Panc1 (cell line): Measurements from ENCODE around the gene KRT15.

Experiments
- CTCF ChIP-seq: fragments of 450-650 bp; IDR thresholded peaks from 2 replicates; pipeline ENCODE4 v1.5.1; 2017; ENCODE audit warnings: mild to moderate bottlenecking
- POLR2AphosphoS5 ChIP-seq: IDR thresholded peaks from 2 replicates; pipeline ENCODE4 v1.6.1; 2012; ENCODE audit warnings: mild to moderate bottlenecking, low read depth, low read length, moderate library complexity
- REST ChIP-seq, 2 experiments: IDR thresholded peaks; 2 replicates each; pipeline ENCODE4 v1.6.1; 2011 to 2012; ENCODE audit warnings: low read depth in 2 of 2, control low read depth in 1 of 2, low read length in 1 of 2, mild to moderate bottlenecking in 1 of 2, moderate library complexity in 1 of 2; ENCODE audit not compliant: insufficient read depth in 1 of 2
- SIN3A ChIP-seq: IDR thresholded peaks from 2 replicates; pipeline ENCODE4 v1.6.1; 2012; ENCODE audit warnings: low read depth, mild to moderate bottlenecking, low read length, moderate library complexity, borderline replicate concordance; ENCODE audit not compliant: insufficient read depth

GRCh38 chr17:41468346-41468745, 50.3 kb downstream of the KRT15 start:
- no peak for TF ChIP-seq CTCF
- TF ChIP-seq REST (IDR thresholded peaks at IDR 0.05; ENCODE audit: insufficient read depth in 1 of 2, low read depth in 2 of 2, low read length in 1 of 2), result no peak
- no peak for TF ChIP-seq POLR2AphosphoS5
- no peak for TF ChIP-seq SIN3A
